Endodermal cell (in vitro differentiated cells): Measurements from ENCODE around the gene SIK1. TPM values are rescaled to one million over a fixed set of nuclear protein-coding genes. Genes with fewer than 3 reads are reported as not detected.

Experiments used
- DNase-seq: peaks from one replicate; pipeline ENCODE4 v3.0.0-alpha.2; 2017
- H3K27ac ChIP-seq: 2 replicates; pipeline ENCODE4 v1.5.1; 2013; ENCODE audit warnings: mild to moderate bottlenecking, low read depth, low read length, moderate library complexity
- H3K27me3 ChIP-seq: 2 replicates; pipeline ENCODE4 v1.6.1; 2013; ENCODE audit warnings: mild to moderate bottlenecking, low read length, moderate library complexity; ENCODE audit not compliant: insufficient read depth, control insufficient read depth, poor library complexity, severe bottlenecking
- H3K36me3 ChIP-seq: 2 replicates; pipeline ENCODE4 v1.7.0; 2013; ENCODE audit warnings: mild to moderate bottlenecking, low read length, moderate library complexity; ENCODE audit not compliant: control insufficient read depth, insufficient read depth
- H3K4me1 ChIP-seq: one replicate; pipeline ENCODE4 v1.7.0; 2013; ENCODE audit warnings: low read length; ENCODE audit not compliant: control insufficient read depth, insufficient read depth
- H3K4me3 ChIP-seq: 2 replicates; pipeline ENCODE4 v1.5.1; 2013; ENCODE audit warnings: mild to moderate bottlenecking, low read length, moderate library complexity
- H3K9ac ChIP-seq: 2 replicates; pipeline ENCODE4 v1.6.1; 2013; ENCODE audit warnings: mild to moderate bottlenecking, low read length, moderate library complexity; ENCODE audit not compliant: poor library complexity, severe bottlenecking; ENCODE audit errors: extremely low read depth
- H3K9me3 ChIP-seq: 2 replicates; pipeline ENCODE4 v1.6.1; 2013; ENCODE audit warnings: mild to moderate bottlenecking, low read length, moderate library complexity; ENCODE audit not compliant: control insufficient read depth
- H3K27ac Mint-ChIP-seq: 2 replicates; pipeline ENCODE4 v1.8.0; 2020; ENCODE audit warnings: mixed read lengths
- H3K27me3 Mint-ChIP-seq: 2 replicates; pipeline ENCODE4 v1.8.0; 2021; ENCODE audit warnings: mild to moderate bottlenecking, mixed read lengths; ENCODE audit not compliant: insufficient read depth
- H3K36me3 Mint-ChIP-seq: 2 replicates; pipeline ENCODE4 v1.8.0; 2020; ENCODE audit warnings: low read depth, mixed read lengths
- H3K4me1 Mint-ChIP-seq: 2 replicates; pipeline ENCODE4 v1.8.0; 2020; ENCODE audit warnings: mixed read lengths
- H3K4me3 Mint-ChIP-seq: 2 replicates; pipeline ENCODE4 v1.8.0; 2020; ENCODE audit warnings: mild to moderate bottlenecking, moderate library complexity, mixed read lengths
- H3K9me3 Mint-ChIP-seq: 2 replicates; pipeline ENCODE4 v1.8.0; 2020; ENCODE audit warnings: mild to moderate bottlenecking, mixed read lengths
- CTCF ChIP-seq: fragments of 200-600 bp; sonication (generic); conservative IDR thresholded peaks from 2 replicates; pipeline ENCODE4 v1.5.0; 2021; ENCODE audit warnings: antibody characterized with exemption, mild to moderate bottlenecking
- WGBS, 2 experiments: methylation state at CpG; one replicate each; pipeline versions ENCODE4 v1.1.5 to v1.1.7; 2013; ENCODE audit warnings: missing lambda C conversion rate in 2 of 2, mixed read lengths in 1 of 2; ENCODE audit not compliant: insufficient coverage in 1 of 2, insufficient read length in 1 of 2; 5-methylcytosine and 5-hydroxymethylcytosine counted together
- total RNA-seq, 2 donors: library from RNA; stranded (reverse); fragmentation: NEBNext Ultra II Directional in 1 of 2; extraction: Animal tissue kit (Norgen Biotek cat#: 25700) in 1 of 2; gene quantifications; 2 replicates in 1 of 2; 3 replicates in 1 of 2; pipeline ENCODE4 v1.2.1, GENCODE V29; 2021

SIK1 gene
- total RNA-seq, 2 donors from 2014 or later = 3.5 to 3.8 TPM

- H3K4me1 Mint-ChIP-seq = no peaks in the 10 kb centered on the region
- H3K4me3 Mint-ChIP-seq = no peak overlapping the region
- no peaks in the 10 kb centered on the region for H3K9me3 ChIP-seq
- H3K27ac Mint-ChIP-seq = no peak overlapping the region
- no peak overlapping the region for H3K4me3 ChIP-seq
- H3K9ac ChIP-seq = no peak overlapping the region
- no peaks in the 10 kb centered on the region for H3K4me1 ChIP-seq
- H3K9me3 Mint-ChIP-seq = no peaks in the 10 kb centered on the region
- H3K27me3 ChIP-seq = no peaks in the 10 kb centered on the region
- DNase-seq = no peak
- H3K27ac ChIP-seq = no peak overlapping the region
- H3K27me3 Mint-ChIP-seq = peaks cover 3% of the 10 kb centered on the region
- 89 to 99% methylated on average over 9 to 20 of the region's 20 CpGs for WGBS, 2 experiments
- no peak for TF ChIP-seq CTCF
- no peaks in the 10 kb centered on the region for H3K36me3 ChIP-seq
- no peaks in the 10 kb centered on the region for H3K36me3 Mint-ChIP-seq
These were observed 61.1 kb downstream of the SIK1 start for GRCh38 chr21:43365611-43366426.

- Mint-ChIP-seq H3K4me1 (no peaks in the 10 kb centered on the region), H3K27ac (no peak overlapping the region), H3K27me3 (peaks cover 3% of the 10 kb centered on the region), H3K9me3 (no peaks in the 10 kb centered on the region), H3K4me3 (no peak overlapping the region), H3K36me3 (no peaks in the 10 kb centered on the region)
- no peaks in the 10 kb centered on the region for H3K27me3 ChIP-seq
- no peaks in the 10 kb centered on the region for H3K36me3 ChIP-seq
- H3K4me3 ChIP-seq = no peak overlapping the region
- H3K27ac ChIP-seq = no peak overlapping the region
- TF ChIP-seq CTCF = no peak
- no peak for DNase-seq
- no peak overlapping the region for H3K9ac ChIP-seq
- H3K9me3 ChIP-seq = no peaks in the 10 kb centered on the region
- WGBS, 2 experiments = 91 to 97% methylated on average over 15 to 18 of the region's 18 CpGs
- H3K4me1 ChIP-seq = no peaks in the 10 kb centered on the region
These were observed 62.0 kb downstream of the SIK1 start for GRCh38 chr21:43364851-43365424.

Other genes with a start within 250 kb of the SIK1 start
- 1 to 10 TPM; 1.7 to 1.9 TPM for gene HSF2BP, start 232.4 kb upstream of the SIK1 start, total RNA-seq
- gene RRP1B, start 232.4 kb upstream of the SIK1 start, total RNA-seq = 10 to 100 TPM; 44.1 to 46.0 TPM